SH-SY5Y (cell line): Measurements from ENCODE around the gene SMPDL3A.

Experiments used
- GATA2 ChIP-seq: IDR thresholded peaks from 2 replicates; pipeline ENCODE4 v1.6.1; 2011; ENCODE audit warnings: mild to moderate bottlenecking, low read depth, low read length
- GATA3 ChIP-seq: IDR thresholded peaks from 2 replicates; pipeline ENCODE4 v1.6.1; 2011; ENCODE audit warnings: low read depth, mild to moderate bottlenecking, low read length, moderate library complexity

- TF ChIP-seq GATA2 (no peak), GATA3 (no peak)
These were observed 56.4 kb downstream of the SMPDL3A start for GRCh38 chr6:122845464-122845863.
